K562 (cell line): ENCODE results near the gene CLCN1. TPM values are rescaled to one million over a fixed set of nuclear protein-coding genes. Genes with fewer than 3 reads are reported as not detected.

Experiments used
- ARID2 ChIP-seq: fragments of 450-650 bp; IDR thresholded peaks from 2 replicates; pipeline ENCODE4 v1.6.1; 2017; ENCODE audit warnings: antibody characterized with exemption, mild to moderate bottlenecking
- CBX1 ChIP-seq: sonication (generic); IDR thresholded peaks from 2 replicates; pipeline ENCODE4 v1.6.1; 2016; ENCODE audit warnings: antibody characterized with exemption, low read depth, mild to moderate bottlenecking
- DIDO1 ChIP-seq: fragments of 450-650 bp; IDR thresholded peaks from 2 replicates; pipeline ENCODE4 v1.6.1; 2016; ENCODE audit warnings: low read depth, missing biosample characterization, missing genetic modification characterization
- EWSR1 ChIP-seq: fragments of 450-650 bp; IDR thresholded peaks from 2 replicates; pipeline ENCODE4 v1.6.1; 2018; ENCODE audit warnings: borderline replicate concordance, mild to moderate bottlenecking, low read depth, moderate library complexity; ENCODE audit not compliant: partially characterized antibody
- HDAC1 ChIP-seq, 2 experiments: fragments of 450-650 bp; IDR thresholded peaks; 2 replicates each; pipeline ENCODE4 v1.6.1; 2016 to 2017; ENCODE audit warnings: inconsistent platforms in 1 of 2, mild to moderate bottlenecking in 1 of 2, moderate library complexity in 1 of 2
- LARP7 ChIP-seq: fragments of 450-650 bp; IDR thresholded peaks from 2 replicates; pipeline ENCODE4 v1.6.1; 2016
- LCOR ChIP-seq: sonication (generic); formaldehyde crosslinking; IDR thresholded peaks from 2 replicates; pipeline ENCODE4 v1.8.0; 2022; ENCODE audit warnings: mild to moderate bottlenecking, missing genetic modification reagents
- MIER1 ChIP-seq: fragments of 450-650 bp; IDR thresholded peaks from 2 replicates; pipeline ENCODE4 v1.6.1; 2016; ENCODE audit warnings: antibody characterized with exemption, mild to moderate bottlenecking, low read depth
- MTA2 ChIP-seq: fragments of 450-650 bp; IDR thresholded peaks from 2 replicates; pipeline ENCODE4 v1.6.1; 2016; ENCODE audit warnings: low read depth
- MYBL2 ChIP-seq, 2 experiments: fragments of 450-650 bp in 1 of 2; sonication (generic) in 1 of 2; formaldehyde crosslinking in 1 of 2; IDR thresholded peaks; 2 replicates each; pipeline versions ENCODE4 v1.6.1 to v1.8.1; 2017 to 2022; ENCODE audit warnings: borderline replicate concordance in 1 of 2, inconsistent platforms in 1 of 2, low read depth in 1 of 2, mild to moderate bottlenecking in 1 of 2, missing genetic modification reagents in 1 of 2, moderate library complexity in 1 of 2
- RBM17 ChIP-seq: fragments of 200-400 bp; formaldehyde crosslinking; IDR thresholded peaks from 2 replicates; pipeline ENCODE4 v1.6.1; 2017; ENCODE audit warnings: low read depth, mild to moderate bottlenecking, low read length, borderline replicate concordance
- SIN3B ChIP-seq: fragments of 450-650 bp; IDR thresholded peaks from 2 replicates; pipeline ENCODE4 v1.6.1; 2017; ENCODE audit warnings: low read depth, mild to moderate bottlenecking, moderate library complexity
- SNIP1 ChIP-seq: fragments of 450-650 bp; IDR thresholded peaks from 2 replicates; pipeline ENCODE4 v1.7.1; 2017; ENCODE audit warnings: low read depth, mild to moderate bottlenecking
- SRSF1 ChIP-seq: fragments of 200-400 bp; formaldehyde crosslinking; IDR thresholded peaks from 2 replicates; pipeline ENCODE4 v1.6.1; 2017; ENCODE audit warnings: mild to moderate bottlenecking, low read depth, low read length, moderate library complexity
- STAT6 ChIP-seq: sonication (generic); formaldehyde crosslinking; IDR thresholded peaks from 2 replicates; pipeline ENCODE4 v1.8.1; 2023; ENCODE audit warnings: mild to moderate bottlenecking, missing genetic modification reagents
- TEAD2 ChIP-seq: fragments of 450-650 bp; IDR thresholded peaks from 2 replicates; pipeline ENCODE4 v1.6.1; 2016; ENCODE audit warnings: missing genetic modification characterization, control low read depth, missing compliant biosample characterization
- USF1 ChIP-seq: sonication (generic); formaldehyde crosslinking; IDR thresholded peaks from 2 replicates; pipeline ENCODE4 v1.9.0; 2022; ENCODE audit warnings: mild to moderate bottlenecking, missing genetic modification reagents
- USF2 ChIP-seq: sonication (generic); formaldehyde crosslinking; IDR thresholded peaks from 2 replicates; pipeline ENCODE4 v1.5.0; 2020; ENCODE audit warnings: missing genetic modification reagents
- ZC3H11A ChIP-seq: IDR thresholded peaks from 2 replicates; pipeline ENCODE4 v1.6.1; 2012; ENCODE audit warnings: low read depth, low read length, improper control_type of control experiment
- ZNF217 ChIP-seq: sonication (generic); formaldehyde crosslinking; IDR thresholded peaks from 2 replicates; pipeline ENCODE4 v1.8.0; 2022; ENCODE audit warnings: mild to moderate bottlenecking, missing genetic modification reagents
- ZNF445 ChIP-seq: fragments of 250-450 bp; sonication (Bioruptor Pico); IDR thresholded peaks from 2 replicates; pipeline ENCODE4 v1.4.0; 2020; ENCODE audit warnings: low read depth, mild to moderate bottlenecking, moderate library complexity
- polyA plus RNA-seq, 8 experiments: library from polyadenylated mRNA; depleted of rRNA in 4 of 8; stranded (reverse) in 5 of 8; unstranded in 3 of 8; fragments of >200 nt; fragmentation: Nextera tagmentation in 2 of 8; fragmentation: Illumina TruSeq in 1 of 8; extraction: Ambion mirVana in 2 of 8; extraction: Trizol in 1 of 8; gene quantifications; 2 replicates each; pipeline versions ENCODE4 v1.2.1 to v1.2.3, GENCODE V29; 2011 to 2014; ENCODE audit warnings: inconsistent platforms in 1 of 8, missing spikeins in 1 of 8
- total RNA-seq, 7 experiments: library from RNA; depleted of rRNA in 6 of 7; stranded (reverse); fragments of >200 nt in 6 of 7; fragmentation: Illumina TruSeq in 2 of 7; extraction: Trizol in 2 of 7; gene quantifications; 2 replicates each; pipeline versions ENCODE4 v1.2.1 to v1.2.3, GENCODE V29; 2011 to 2021; ENCODE audit warnings: low replicate concordance in 1 of 7

Gene CLCN1
- total and polyA plus RNA-seq, 9 of the 15 experiments (the other 6 are each of a cell fraction or from before 2014, with no cell fraction given): 0.01 to 0.11 (median 0.04) TPM; not detected in 4

- TF ChIP-seq STAT6 (peak; percentile 88; the same call in 1 of the 2 replicates), LARP7 (no peak), MIER1 (no peak), ZNF217 (CRISPR knock-in tag) (no peak), ARID2 (no peak), SNIP1 (no peak; the same call in 1 of the 2 replicates), USF1 (CRISPR knock-in tag) (peak; percentile 57), EWSR1 (no peak), ZNF445 (CRISPR knock-in tag) (no peak), MYBL2 (IDR thresholded peaks at IDR 0.05; ENCODE audit: low read depth) (peak; percentile 81), MYBL2 (CRISPR knock-in tag; IDR thresholded peaks at IDR 0.05; ENCODE audit: borderline replicate concordance) (no peak), SRSF1 (no peak), SIN3B (0 out of 2 replicates have a peak, but pooled peaks have one; percentile 31), HDAC1 (IDR thresholded peaks at IDR 0.05) (peak in 1 of 2 experiments; percentile 67; a peak in 2 of 4 replicates), MTA2 (no peak), LCOR (CRISPR knock-in tag) (peak; percentile 99), USF2 (no peak), DIDO1 (tag) (no peak; the same call in 1 of the 2 replicates), RBM17 (no peak), ZC3H11A (peak; percentile 43; the same call in 1 of the 2 replicates), TEAD2 (tag) (no peak), CBX1 (peak; percentile 85)
These were observed 27.7 kb upstream of the CLCN1 start, which contains the start of gene CASP2 (continued) for GRCh38 chr7:143287935-143288826.
